Spleen (tissue), 7 donors: ENCODE data around the gene KIAA1614.

ENCODE experiments used
- CTCF ChIP-seq, 11 experiments: fragments of 200-600 bp in 7 of 11; fragments of 450-650 bp in 4 of 11; sonication (generic) in 4 of 11; IDR thresholded peaks in 8 of 11; conservative IDR thresholded peaks in 3 of 11; 1 replicate in 7 of 11; 2 replicates in 4 of 11; pipeline versions ENCODE4 v1.4.0 to v1.8.0; 2016 to 2021; ENCODE audit warnings: antibody characterized with exemption in 11 of 11, inconsistent platforms in 4 of 11, mild to moderate bottlenecking in 1 of 11
- POLR2A ChIP-seq, 3 donors: fragments of 450-650 bp; IDR thresholded peaks; one replicate each; pipeline ENCODE4 v1.5.1; 2017; ENCODE audit warnings: antibody characterized with exemption in 3 of 3, mild to moderate bottlenecking in 1 of 3
- POLR2AphosphoS5 ChIP-seq, 3 donors: sonication (generic); formaldehyde crosslinking; IDR thresholded peaks; one replicate each; pipeline ENCODE4 v1.5.1; 2017; ENCODE audit warnings: antibody characterized with exemption in 3 of 3
- donor health status: DM: no; HTN: no; CAD: no; lungs with moderate emphysema.
- donor health status: DM: no; HTN: no; CAD: no.
- donor health status: DM: no; HTN: no; CAD: no.

GRCh38 chr1:180884588-180885300, 28.0 kb upstream of the KIAA1614 start:
- no peak for TF ChIP-seq CTCF (IDR thresholded peaks at IDR 0.05 in 8 of 11, conservative IDR thresholded peaks at IDR 0.05 in 3 of 11)
- TF ChIP-seq POLR2A (IDR thresholded peaks at IDR 0.05): no peak
- no peak for TF ChIP-seq POLR2AphosphoS5 (IDR thresholded peaks at IDR 0.05)
